HG03039 (cell line): Measurements from ENCODE around the gene ZNF43.
"Not testable (repeated sequence)": the region's sequence is repeated elsewhere in the genome, so short reads cannot be mapped to it uniquely, and the experiment has no call there.

Experiments
- ATAC-seq: cut with Tn5 transposase; IDR thresholded peaks from one replicate; pipeline ENCODE4 v1.9.1; 2021; ENCODE audit warnings: mild to moderate bottlenecking, moderate library complexity; ENCODE audit not compliant: unreplicated experiment

The ZNF43 gene

DNA sequence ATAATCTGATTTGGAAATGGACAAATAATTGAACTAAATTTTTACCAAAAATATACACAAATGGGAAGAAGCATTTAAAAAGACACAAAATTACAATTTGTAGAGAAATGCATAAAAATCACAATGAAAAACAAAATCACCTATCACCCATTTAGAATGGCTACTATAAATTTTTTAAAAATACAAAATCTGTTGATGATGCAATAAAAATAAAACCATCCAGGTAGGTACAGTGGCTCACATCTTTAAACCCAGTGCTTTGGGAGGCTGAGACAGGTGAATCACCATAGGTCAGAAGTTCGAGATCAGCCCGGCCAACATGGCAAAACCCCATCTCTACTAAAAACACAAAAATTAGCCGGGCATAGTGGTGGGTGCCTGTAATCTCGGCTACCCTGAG, 23.5 kb downstream of the ZNF43 start:
- ATAC-seq = no peak

DNA sequence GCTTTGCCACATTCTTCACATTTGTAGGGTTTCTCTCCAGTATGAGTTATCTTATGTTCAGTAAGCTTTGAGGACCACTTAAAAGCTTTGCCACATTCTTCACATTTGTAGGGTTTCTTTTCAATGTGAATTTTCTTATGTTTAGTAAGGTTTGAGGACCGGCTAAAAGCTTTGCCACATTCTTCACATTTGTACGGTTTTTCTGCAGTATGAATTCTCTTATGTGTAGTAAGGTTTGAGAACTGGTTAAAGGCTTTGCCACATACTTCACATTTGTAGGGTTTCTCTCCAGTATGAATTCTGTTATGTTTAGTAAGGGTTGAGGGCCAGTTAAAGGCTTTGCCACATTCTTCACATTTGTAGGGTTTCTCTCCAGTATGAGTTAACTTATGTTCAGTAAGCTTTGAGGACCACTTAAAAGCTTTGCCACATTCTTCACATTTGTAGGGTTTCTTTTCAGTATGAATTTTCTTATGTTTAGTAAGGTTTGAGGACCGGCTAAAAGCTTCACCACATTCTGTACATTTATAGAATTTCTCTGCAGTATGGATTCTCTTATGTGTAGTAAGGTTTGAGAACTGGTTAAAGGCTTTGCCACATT, 27.5 kb downstream of the ZNF43 start:
- not testable (repeated sequence) for ATAC-seq

DNA sequence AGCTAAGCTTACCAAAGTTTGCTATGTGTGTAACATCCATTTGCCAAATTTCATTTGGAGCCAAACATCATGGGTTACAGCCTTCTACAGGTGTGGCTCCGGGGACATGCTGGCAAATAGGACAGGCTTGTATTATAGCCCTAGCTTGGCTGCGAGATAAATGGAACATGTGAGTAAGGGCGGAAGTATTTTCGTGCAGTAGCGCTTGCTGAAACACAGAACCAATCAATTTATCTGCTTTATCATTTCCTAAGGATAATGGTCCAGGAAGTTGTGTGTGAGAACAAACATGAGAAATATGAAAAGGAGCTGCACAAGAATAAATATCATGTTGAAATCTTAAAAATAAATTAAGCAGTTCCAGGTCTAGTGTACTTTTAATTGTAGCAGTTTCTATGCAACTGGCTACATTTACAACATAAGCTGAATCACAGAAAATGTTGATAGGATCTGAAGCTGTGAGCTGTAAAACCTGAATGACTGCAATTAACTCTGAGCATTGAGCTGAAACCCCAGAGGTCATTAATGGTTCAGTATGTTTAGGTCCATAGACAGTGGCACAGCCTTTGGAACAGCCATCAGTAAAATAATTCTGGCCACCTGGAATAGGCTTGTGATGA, 46.4 kb downstream of the ZNF43 start:
- ATAC-seq = no peak

DNA sequence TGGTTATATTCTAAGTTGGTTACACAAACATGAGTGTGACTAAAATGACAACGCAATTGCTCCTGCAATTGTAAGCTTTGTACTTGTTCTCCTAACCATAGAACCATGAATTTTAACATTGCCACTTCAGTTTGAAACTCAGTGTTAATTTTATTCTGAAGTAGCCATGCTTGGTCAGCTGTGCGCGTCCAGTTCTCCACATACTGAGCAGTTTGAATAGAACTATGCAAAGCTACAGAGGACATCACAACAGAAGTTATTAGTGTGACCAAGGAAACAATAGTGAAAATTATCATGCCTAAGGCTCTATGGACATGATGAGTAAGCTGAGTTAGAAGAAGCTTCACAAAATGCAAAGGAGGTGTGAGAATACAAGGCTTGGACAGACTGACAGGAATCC, 49.0 kb downstream of the ZNF43 start:
- ATAC-seq = no peak

DNA sequence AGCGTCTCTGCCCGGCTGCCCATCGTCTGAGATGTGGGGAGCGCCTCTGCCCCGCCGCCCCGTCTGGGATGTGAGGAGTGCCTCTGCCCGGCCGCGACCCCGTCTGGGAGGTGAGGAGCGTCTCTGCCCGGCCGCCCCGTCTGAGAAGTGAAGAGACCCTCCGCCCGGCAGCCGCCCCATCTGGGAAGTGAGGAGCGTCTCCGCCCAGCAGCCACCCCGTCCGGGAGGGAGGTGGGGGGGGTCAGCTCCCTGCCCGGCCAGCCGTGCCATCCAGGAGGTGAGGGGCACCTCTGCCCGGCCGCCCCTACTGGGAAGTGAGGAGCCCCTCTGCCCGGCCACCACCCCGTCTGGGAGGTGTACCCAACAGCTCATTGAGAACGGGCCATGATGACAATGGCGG, 60.2 kb downstream of the ZNF43 start:
- not testable (repeated sequence) for ATAC-seq

DNA sequence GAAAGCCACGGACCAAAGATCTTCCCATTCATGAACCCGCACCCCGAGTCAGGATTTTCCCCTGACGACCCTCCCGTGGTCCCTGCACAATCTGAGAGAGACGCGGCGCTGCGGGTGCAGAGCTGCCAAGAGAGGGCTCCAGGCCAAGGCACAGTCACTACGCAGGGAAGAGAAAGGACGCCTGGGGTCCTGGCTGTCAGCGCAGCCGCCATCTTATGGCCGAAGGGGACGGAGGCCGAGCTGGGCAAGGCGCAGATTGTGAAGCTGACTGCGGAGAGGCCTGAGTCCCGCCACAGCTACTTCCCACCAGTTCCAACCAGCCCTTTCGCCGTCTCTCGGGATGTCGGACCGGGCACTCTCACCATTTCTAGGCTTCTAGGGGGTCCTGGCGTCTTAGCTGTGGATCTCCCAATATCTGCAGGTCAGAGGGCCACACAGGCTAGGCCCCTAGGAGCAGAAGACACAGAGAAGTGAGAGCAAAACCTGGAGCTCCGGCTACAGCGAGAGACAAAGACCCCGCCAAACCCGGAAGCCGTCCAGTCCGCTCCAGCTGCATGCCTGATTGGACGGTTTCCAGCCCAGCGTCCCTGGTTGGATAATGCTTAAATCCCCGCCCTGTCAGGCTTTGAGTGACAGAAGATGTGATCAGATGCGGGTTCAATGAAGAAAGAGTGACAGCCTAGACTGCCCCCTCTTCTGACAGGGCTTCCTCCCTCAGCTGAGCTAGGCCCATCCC, 68.7 kb downstream of the ZNF43 start, which contains the start of gene ZNF100:
Gene ZNF100 (minus strand): TSS at position 515 of the 736 bp plus-strand sequence. CDS start 150 bp downstream, at position 365.
- ATAC-seq = peak; percentile 78

DNA sequence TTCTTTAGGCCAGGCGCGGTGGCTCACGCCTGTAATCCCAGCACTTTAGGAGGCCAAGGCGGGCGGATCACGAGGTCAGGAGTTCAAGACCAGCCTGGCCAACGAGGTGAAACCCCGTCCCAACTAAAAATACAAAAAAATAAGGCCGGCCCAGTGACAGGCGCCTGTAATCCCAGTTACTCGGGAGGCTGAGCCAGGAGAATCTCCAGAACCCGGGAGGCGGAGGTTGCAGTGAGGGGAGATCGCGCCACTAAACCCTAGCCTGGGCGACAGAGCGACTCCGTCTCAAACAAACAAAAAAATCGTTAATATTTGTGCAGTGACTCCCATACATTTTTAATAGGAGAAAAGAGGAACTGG, 69.3 kb downstream of the ZNF43 start:
- not testable (repeated sequence) for ATAC-seq

DNA sequence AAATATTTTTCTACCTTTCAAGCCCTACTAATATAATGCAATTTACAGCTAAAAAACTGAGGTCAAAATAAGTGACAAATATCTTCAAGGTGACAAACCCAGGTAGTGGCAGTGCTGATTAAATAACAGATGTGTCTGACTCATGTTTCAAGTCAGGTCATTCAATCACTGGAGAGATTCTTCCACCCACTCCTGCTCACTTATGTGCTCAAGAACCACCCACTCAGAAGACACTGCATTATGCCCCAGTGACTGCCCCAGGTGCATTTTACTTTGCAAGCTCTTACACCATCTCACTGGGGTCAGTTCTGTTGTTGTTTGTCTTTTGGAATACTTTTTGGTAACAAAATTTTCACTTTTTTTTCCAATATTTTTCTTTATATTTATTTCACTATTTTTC, 70.8 kb downstream of the ZNF43 start:
- ATAC-seq = no peak

DNA sequence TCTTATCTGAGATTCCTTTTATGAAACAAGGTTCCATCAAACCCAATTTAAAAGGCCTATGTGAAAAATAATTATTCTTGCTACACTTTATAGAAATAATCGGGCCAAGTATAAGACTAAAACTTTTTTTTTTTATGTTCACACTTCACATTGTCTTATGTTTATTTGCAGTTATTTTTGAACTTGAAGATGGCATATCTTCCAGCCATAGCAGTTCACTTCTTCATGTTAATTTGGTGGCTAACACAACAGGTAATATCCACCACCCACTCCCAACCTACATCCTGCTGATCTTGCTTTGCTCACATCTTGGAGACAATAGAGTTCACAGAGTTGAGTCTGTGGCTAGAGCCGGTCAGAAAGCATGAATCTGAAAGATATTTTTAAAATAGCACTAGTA, 74.4 kb downstream of the ZNF43 start:
- not testable (repeated sequence) for ATAC-seq

DNA sequence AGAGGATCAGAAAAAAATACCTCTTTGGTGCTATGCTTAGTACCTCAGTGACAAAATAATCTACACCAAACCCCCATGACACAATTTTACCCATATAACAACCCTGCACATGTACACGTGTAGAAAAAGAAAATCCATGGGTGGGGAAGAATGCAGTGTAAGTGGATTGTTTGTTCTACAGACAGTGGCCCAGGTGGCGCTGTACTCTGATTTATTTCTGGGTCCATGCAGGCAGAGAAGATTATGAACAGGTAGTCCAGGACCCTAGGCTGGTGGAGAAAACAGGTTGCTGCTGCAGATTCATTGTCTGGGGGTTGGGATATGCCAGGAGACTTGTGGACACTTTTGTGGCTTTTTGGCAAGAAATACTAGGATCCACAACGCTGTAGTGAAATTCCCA, 77.7 kb downstream of the ZNF43 start:
- ATAC-seq = no peak

DNA sequence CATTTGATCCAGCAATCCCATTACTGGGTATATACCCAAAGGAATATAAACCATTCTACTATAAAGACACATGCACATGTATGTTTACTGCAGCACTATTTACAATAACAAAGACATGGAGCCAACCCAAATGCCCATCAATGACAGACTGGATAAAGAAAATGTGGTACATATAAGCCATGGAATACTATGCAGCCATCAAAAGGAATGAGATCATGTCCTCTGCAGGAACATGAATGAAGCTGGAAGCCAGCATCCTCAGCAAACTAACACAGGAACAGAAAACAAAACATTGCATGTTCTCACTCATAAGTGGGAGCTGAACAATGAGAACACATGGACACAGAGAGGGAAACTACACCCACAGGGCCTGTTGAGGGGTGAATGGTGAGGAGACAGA, 80.4 kb downstream of the ZNF43 start:
- ATAC-seq = not testable (repeated sequence)
